Measurements from ENCODE around the gene GPR108.

GPR108 gene

GRCh38 chr19:6768236-6768785, 30.9 kb upstream of the GPR108 start:
- no peak overlapping the region for H3K27ac ChIP-seq (ENCODE audit: extremely low read depth, low read depth, low read length)
- no peaks in the 10 kb centered on the region for H3K9me3 ChIP-seq (ENCODE audit: control insufficient read depth, insufficient read depth, low read depth, low read length)
- ChIA-PET POLR2A (interaction anchor here (1.1 to 2.3 kb wide), 3 partner anchors 24 to 238 kb away, joined by 3 to 11 read pairs (median 4); partner anchors contain the start of gene TNFSF9), CTCF (interaction anchor here (0.6 to 1.8 kb wide), 10 partner anchors 7 to 268 kb away, joined by 3 to 19 read pairs (median 4); partner anchors contain the start of gene GPR108)
- H3K4me3 ChIP-seq (ENCODE audit: low read depth, low read length): no peak overlapping the region
- H3K36me3 ChIP-seq (ENCODE audit: control insufficient read depth in 2 of 2, insufficient read depth in 1 of 2, low read length in 2 of 2): no peaks in the 10 kb centered on the region
- TF ChIP-seq ZNF169 (tag by site-specific recombination; IDR thresholded peaks at IDR 0.05): no peak
- peak; percentile 96 for TF ChIP-seq ZNF121 (tag by site-specific recombination; IDR thresholded peaks at IDR 0.05)
- peak; percentile 65; the same call in 1 of the 2 replicates for TF ChIP-seq ZNF664 (tag by site-specific recombination; IDR thresholded peaks at IDR 0.05)
- TF ChIP-seq ZBTB21 (tag by site-specific recombination; IDR thresholded peaks at IDR 0.05): 0 out of 2 replicates have a peak, but pooled peaks have one; percentile 1
- no peak for TF ChIP-seq ZNF26 (tag by site-specific recombination; IDR thresholded peaks at IDR 0.05)
- TF ChIP-seq ZNF398 (tag by site-specific recombination; IDR thresholded peaks at IDR 0.05): no peak
- H3K4me1 ChIP-seq (ENCODE audit: control insufficient read depth, insufficient read depth, low read length): no peaks in the 10 kb centered on the region; the same call in 1 of the 2 replicates

- Histone ChIP-seq H3K27ac (ENCODE audit: extremely low read depth, low read depth, low read length) (no peak within 1 kb of the TSS), H3K36me3 (ENCODE audit: control insufficient read depth in 2 of 2, insufficient read depth in 1 of 2, low read length in 2 of 2) (no peaks in the 10 kb centered on the region), H3K9me3 (ENCODE audit: control insufficient read depth, insufficient read depth, low read depth, low read length) (no peaks in the 10 kb centered on the region), H3K4me3 (ENCODE audit: low read depth, low read length) (peak within 1 kb of the TSS; percentile 62), H3K4me1 (ENCODE audit: control insufficient read depth, insufficient read depth, low read length) (no peaks in the 10 kb centered on the region; the same call in 1 of the 2 replicates)
- ChIA-PET POLR2A (interaction anchor here (1.0 to 2.3 kb wide), 5 partner anchors 12 to 237 kb away, joined by 3 to 11 read pairs (median 3); partner anchors contain the start of gene TNFSF9), CTCF (interaction anchor here (0.6 to 1.8 kb wide), 7 partner anchors 29 to 285 kb away, joined by 3 to 19 read pairs (median 3); partner anchors contain the start of gene GPR108)
- no peak for TF ChIP-seq ZNF292 (tag by site-specific recombination; IDR thresholded peaks at IDR 0.05; ENCODE audit: borderline replicate concordance, low read depth)
- peak; percentile 95 for TF ChIP-seq KLF1 (tag by site-specific recombination; IDR thresholded peaks at IDR 0.05)
- TF ChIP-seq ZNF670 (tag by site-specific recombination; IDR thresholded peaks at IDR 0.05; ENCODE audit: low read depth): no peak
- TF ChIP-seq KLF10 (tag by site-specific recombination; IDR thresholded peaks at IDR 0.05): 0 out of 2 replicates have a peak, but pooled peaks have one; percentile 11
- TF ChIP-seq ZNF341 (tag by site-specific recombination; IDR thresholded peaks at IDR 0.05; ENCODE audit: low read depth): no peak
- peak; percentile 76 for TF ChIP-seq ZNF423 (tag by site-specific recombination; IDR thresholded peaks at IDR 0.05)
- TF ChIP-seq ZNF513 (tag by site-specific recombination; IDR thresholded peaks at IDR 0.05): no peak
- peak; percentile 99 for TF ChIP-seq KLF9 (tag by site-specific recombination; IDR thresholded peaks at IDR 0.05; ENCODE audit: low read depth)
- TF ChIP-seq HIC1 (tag by site-specific recombination; IDR thresholded peaks at IDR 0.05): 0 out of 2 replicates have a peak, but pooled peaks have one; percentile 18
- TF ChIP-seq ZNF202 (tag by site-specific recombination; IDR thresholded peaks at IDR 0.05; ENCODE audit: borderline replicate concordance): no peak
- no peak for TF ChIP-seq WT1 (tag by site-specific recombination; IDR thresholded peaks at IDR 0.05)
- peak; percentile 93 for TF ChIP-seq SP2 (tag by site-specific recombination; IDR thresholded peaks at IDR 0.05)
- peak; percentile 55 for TF ChIP-seq ZNF629 (tag by site-specific recombination; IDR thresholded peaks at IDR 0.05)
- peak; percentile 47 for TF ChIP-seq SCRT2 (tag by site-specific recombination; IDR thresholded peaks at IDR 0.05)
- peak; percentile 55 for TF ChIP-seq ZBTB21 (tag by site-specific recombination; IDR thresholded peaks at IDR 0.05)
- peak; percentile 60; the same call in 1 of the 2 replicates for TF ChIP-seq ZNF335 (tag by site-specific recombination; conservative IDR thresholded peaks at IDR 0.05)
- peak; percentile 74 for TF ChIP-seq ZEB2 (tag by site-specific recombination; IDR thresholded peaks at IDR 0.05)
These were observed 30.2 kb upstream of the GPR108 start, which contains the start of gene SH2D3A for GRCh38 chr19:6767357-6768235. Gene SH2D3A, minus strand, starts transcription at chr19:6767435. Its CDS starts 3,687 bp downstream, at chr19:6763748.

Data from HEK293 (cell line).